ENCODE measurements around the gene ARL2BP.
A peak's percentile ranks its signal among the peaks of the same experiment; 100 is the strongest.

ARL2BP gene

GRCh38 chr16:57245472-57246113 lies 534 bp downstream of the ARL2BP start:
- peaks cover 20 to 25% of the 10 kb centered on the region in 2 experiments for H3K4me1 ChIP-seq (ENCODE audit: control insufficient read depth in 1 of 2, insufficient read depth in 1 of 2, low read depth in 1 of 2, low read length in 1 of 2)
- TF ChIP-seq CTCF (IDR thresholded peaks at IDR 0.05), result no peak
- no peaks in the 10 kb centered on the region for H3K9me3 ChIP-seq
- H3K27me3 ChIP-seq, result no peaks in the 10 kb centered on the region
- peak overlapping the region; percentile 69 to 92 for H3K4me3 ChIP-seq (ENCODE audit: low read depth in 1 of 2, low read length in 1 of 2)
- H3K27ac ChIP-seq, result peak overlapping the region; percentile 87
- H3K36me3 ChIP-seq, result peaks cover 23% of the 10 kb centered on the region

- Histone ChIP-seq H3K4me1 (ENCODE audit: control insufficient read depth in 1 of 2, insufficient read depth in 1 of 2, low read depth in 1 of 2, low read length in 1 of 2) (no peaks in the 10 kb centered on the region), H3K4me3 (ENCODE audit: low read depth in 1 of 2, low read length in 1 of 2) (no peak overlapping the region), H3K9me3 (no peaks in the 10 kb centered on the region), H3K27me3 (no peaks in the 10 kb centered on the region), H3K36me3 (peaks cover 59% of the 10 kb centered on the region), H3K27ac (no peak overlapping the region)
- TF ChIP-seq CTCF (IDR thresholded peaks at IDR 0.05), result no peak
Measured at GRCh38 chr16:57251352-57251751, 6.3 kb downstream of the ARL2BP start.

GRCh38 chr16:57252148-57252721 lies 7.2 kb downstream of the ARL2BP start:
- Histone ChIP-seq H3K27me3 (no peaks in the 10 kb centered on the region), H3K4me1 (ENCODE audit: control insufficient read depth in 1 of 2, insufficient read depth in 1 of 2, low read depth in 1 of 2, low read length in 1 of 2) (no peaks in the 10 kb centered on the region), H3K27ac (no peak overlapping the region), H3K4me3 (ENCODE audit: low read depth in 1 of 2, low read length in 1 of 2) (no peak overlapping the region), H3K9me3 (no peaks in the 10 kb centered on the region), H3K36me3 (peaks cover 59% of the 10 kb centered on the region)
- no peak for TF ChIP-seq CTCF (IDR thresholded peaks at IDR 0.05)

GRCh38 chr16:57253466-57253865 lies 8.4 kb downstream of the ARL2BP start:
- Histone ChIP-seq H3K27ac (no peak overlapping the region), H3K36me3 (peaks cover 57% of the 10 kb centered on the region), H3K4me1 (ENCODE audit: control insufficient read depth in 1 of 2, insufficient read depth in 1 of 2, low read depth in 1 of 2, low read length in 1 of 2) (no peaks in the 10 kb centered on the region), H3K4me3 (ENCODE audit: low read depth in 1 of 2, low read length in 1 of 2) (no peak overlapping the region), H3K9me3 (no peaks in the 10 kb centered on the region), H3K27me3 (no peaks in the 10 kb centered on the region)
- TF ChIP-seq CTCF (IDR thresholded peaks at IDR 0.05), result no peak

GRCh38 chr16:57255686-57256415 lies 10.8 kb downstream of the ARL2BP start:
- Histone ChIP-seq H3K9me3 (no peaks in the 10 kb centered on the region), H3K27me3 (no peaks in the 10 kb centered on the region), H3K27ac (no peak overlapping the region), H3K36me3 (peaks cover 34% of the 10 kb centered on the region), H3K4me1 (ENCODE audit: control insufficient read depth in 1 of 2, insufficient read depth in 1 of 2, low read depth in 1 of 2, low read length in 1 of 2) (no peaks in the 10 kb centered on the region), H3K4me3 (ENCODE audit: low read depth in 1 of 2, low read length in 1 of 2) (no peak overlapping the region)
- TF ChIP-seq CTCF (IDR thresholded peaks at IDR 0.05), result no peak

Measured in neutrophil (primary cell).